Measurements from ENCODE around the gene FNIP1. TPM values are rescaled to one million over a fixed set of nuclear protein-coding genes. Genes with fewer than 3 reads are reported as not detected.
"Not testable (repeated sequence)": the region's sequence is repeated elsewhere in the genome, so short reads cannot be mapped to it uniquely, and the experiment has no call there.

The FNIP1 gene
- polyA plus RNA-seq, 1 of the 3 experiments (the other 2 are of a cell fraction): 2.4 TPM

DNA sequence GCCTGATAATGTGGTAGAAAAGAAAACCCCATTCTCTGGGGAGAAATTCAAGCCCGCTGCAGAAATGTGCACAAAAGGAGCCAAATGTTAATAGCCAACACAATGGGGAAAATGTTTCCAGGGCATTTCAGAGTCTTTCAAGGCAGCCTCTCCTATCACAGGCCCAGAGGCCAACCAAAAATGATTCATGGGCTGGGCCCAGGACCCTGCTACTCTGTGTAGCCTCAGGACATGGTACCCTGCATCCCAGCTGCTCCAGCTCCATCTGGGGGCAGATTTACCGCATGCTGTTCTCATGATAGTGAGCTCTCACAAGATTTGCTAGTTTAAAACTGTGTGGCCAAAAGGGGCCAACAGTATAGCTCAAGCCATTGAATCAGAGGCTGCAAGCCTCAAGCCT, 202.9 kb downstream of the FNIP1 start:
- TF ChIP-seq RFX5 (IDR thresholded peaks at IDR 0.05; ENCODE audit: low read length) (no peak), RXRA (IDR thresholded peaks at IDR 0.05; ENCODE audit: borderline replicate concordance, low read depth) (no peak), NFIC (IDR thresholded peaks at IDR 0.05; ENCODE audit: borderline replicate concordance) (no peak), JUND (IDR thresholded peaks at IDR 0.05) (no peak), TAF1 (IDR thresholded peaks at IDR 0.05; ENCODE audit: borderline replicate concordance, low read depth, low read length) (no peak), SIN3A (IDR thresholded peaks at IDR 0.05; ENCODE audit: borderline replicate concordance, low read depth, low read length) (no peak), ELF1 (IDR thresholded peaks at IDR 0.05) (no peak), GATA2 (CRISPR knock-in tag; IDR thresholded peaks at IDR 0.05) (no peak), CHD2 (IDR thresholded peaks at IDR 0.05; ENCODE audit: low read length, partially characterized antibody) (no peak), RAD21 (IDR thresholded peaks at IDR 0.05; ENCODE audit: low read length) (no peak), FOXJ3 (CRISPR knock-in tag; IDR thresholded peaks at IDR 0.05) (no peak), EP300 (IDR thresholded peaks at IDR 0.05; ENCODE audit: borderline replicate concordance in 1 of 2, low read depth in 1 of 2, low read length in 1 of 2) (no peak), EZH2phosphoT487 (IDR thresholded peaks at IDR 0.05; ENCODE audit: borderline replicate concordance, low read depth) (no peak), POLR2AphosphoS5 (IDR thresholded peaks at IDR 0.05; ENCODE audit: low read depth, low read length) (no peak)
- TF ChIP-seq, protein P1, sequence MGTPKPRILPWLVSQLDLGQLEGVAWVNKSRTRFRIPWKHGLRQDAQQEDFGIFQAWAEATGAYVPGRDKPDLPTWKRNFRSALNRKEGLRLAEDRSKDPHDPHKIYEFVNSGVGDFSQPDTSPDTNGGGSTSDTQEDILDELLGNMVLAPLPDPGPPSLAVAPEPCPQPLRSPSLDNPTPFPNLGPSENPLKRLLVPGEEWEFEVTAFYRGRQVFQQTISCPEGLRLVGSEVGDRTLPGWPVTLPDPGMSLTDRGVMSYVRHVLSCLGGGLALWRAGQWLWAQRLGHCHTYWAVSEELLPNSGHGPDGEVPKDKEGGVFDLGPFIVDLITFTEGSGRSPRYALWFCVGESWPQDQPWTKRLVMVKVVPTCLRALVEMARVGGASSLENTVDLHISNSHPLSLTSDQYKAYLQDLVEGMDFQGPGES (IDR thresholded peaks at IDR 0.05; ENCODE audit: low read depth, low read length): no peak
- TF ChIP-seq, protein P2, sequence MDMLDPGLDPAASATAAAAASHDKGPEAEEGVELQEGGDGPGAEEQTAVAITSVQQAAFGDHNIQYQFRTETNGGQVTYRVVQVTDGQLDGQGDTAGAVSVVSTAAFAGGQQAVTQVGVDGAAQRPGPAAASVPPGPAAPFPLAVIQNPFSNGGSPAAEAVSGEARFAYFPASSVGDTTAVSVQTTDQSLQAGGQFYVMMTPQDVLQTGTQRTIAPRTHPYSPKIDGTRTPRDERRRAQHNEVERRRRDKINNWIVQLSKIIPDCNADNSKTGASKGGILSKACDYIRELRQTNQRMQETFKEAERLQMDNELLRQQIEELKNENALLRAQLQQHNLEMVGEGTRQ (IDR thresholded peaks at IDR 0.05; ENCODE audit: borderline replicate concordance, low read depth, low read length): no peak
- TF ChIP-seq, protein P3, sequence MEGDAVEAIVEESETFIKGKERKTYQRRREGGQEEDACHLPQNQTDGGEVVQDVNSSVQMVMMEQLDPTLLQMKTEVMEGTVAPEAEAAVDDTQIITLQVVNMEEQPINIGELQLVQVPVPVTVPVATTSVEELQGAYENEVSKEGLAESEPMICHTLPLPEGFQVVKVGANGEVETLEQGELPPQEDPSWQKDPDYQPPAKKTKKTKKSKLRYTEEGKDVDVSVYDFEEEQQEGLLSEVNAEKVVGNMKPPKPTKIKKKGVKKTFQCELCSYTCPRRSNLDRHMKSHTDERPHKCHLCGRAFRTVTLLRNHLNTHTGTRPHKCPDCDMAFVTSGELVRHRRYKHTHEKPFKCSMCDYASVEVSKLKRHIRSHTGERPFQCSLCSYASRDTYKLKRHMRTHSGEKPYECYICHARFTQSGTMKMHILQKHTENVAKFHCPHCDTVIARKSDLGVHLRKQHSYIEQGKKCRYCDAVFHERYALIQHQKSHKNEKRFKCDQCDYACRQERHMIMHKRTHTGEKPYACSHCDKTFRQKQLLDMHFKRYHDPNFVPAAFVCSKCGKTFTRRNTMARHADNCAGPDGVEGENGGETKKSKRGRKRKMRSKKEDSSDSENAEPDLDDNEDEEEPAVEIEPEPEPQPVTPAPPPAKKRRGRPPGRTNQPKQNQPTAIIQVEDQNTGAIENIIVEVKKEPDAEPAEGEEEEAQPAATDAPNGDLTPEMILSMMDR (IDR thresholded peaks at IDR 0.05): no peak
- TF ChIP-seq, protein P4, sequence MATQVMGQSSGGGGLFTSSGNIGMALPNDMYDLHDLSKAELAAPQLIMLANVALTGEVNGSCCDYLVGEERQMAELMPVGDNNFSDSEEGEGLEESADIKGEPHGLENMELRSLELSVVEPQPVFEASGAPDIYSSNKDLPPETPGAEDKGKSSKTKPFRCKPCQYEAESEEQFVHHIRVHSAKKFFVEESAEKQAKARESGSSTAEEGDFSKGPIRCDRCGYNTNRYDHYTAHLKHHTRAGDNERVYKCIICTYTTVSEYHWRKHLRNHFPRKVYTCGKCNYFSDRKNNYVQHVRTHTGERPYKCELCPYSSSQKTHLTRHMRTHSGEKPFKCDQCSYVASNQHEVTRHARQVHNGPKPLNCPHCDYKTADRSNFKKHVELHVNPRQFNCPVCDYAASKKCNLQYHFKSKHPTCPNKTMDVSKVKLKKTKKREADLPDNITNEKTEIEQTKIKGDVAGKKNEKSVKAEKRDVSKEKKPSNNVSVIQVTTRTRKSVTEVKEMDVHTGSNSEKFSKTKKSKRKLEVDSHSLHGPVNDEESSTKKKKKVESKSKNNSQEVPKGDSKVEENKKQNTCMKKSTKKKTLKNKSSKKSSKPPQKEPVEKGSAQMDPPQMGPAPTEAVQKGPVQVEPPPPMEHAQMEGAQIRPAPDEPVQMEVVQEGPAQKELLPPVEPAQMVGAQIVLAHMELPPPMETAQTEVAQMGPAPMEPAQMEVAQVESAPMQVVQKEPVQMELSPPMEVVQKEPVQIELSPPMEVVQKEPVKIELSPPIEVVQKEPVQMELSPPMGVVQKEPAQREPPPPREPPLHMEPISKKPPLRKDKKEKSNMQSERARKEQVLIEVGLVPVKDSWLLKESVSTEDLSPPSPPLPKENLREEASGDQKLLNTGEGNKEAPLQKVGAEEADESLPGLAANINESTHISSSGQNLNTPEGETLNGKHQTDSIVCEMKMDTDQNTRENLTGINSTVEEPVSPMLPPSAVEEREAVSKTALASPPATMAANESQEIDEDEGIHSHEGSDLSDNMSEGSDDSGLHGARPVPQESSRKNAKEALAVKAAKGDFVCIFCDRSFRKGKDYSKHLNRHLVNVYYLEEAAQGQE (IDR thresholded peaks at IDR 0.05; ENCODE audit: low read depth, low read length): no peak
- TF ChIP-seq, protein P5, sequence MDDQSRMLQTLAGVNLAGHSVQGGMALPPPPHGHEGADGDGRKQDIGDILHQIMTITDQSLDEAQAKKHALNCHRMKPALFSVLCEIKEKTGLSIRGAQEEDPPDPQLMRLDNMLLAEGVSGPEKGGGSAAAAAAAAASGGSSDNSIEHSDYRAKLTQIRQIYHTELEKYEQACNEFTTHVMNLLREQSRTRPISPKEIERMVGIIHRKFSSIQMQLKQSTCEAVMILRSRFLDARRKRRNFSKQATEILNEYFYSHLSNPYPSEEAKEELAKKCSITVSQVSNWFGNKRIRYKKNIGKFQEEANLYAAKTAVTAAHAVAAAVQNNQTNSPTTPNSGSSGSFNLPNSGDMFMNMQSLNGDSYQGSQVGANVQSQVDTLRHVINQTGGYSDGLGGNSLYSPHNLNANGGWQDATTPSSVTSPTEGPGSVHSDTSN (IDR thresholded peaks at IDR 0.05): no peak
- Histone ChIP-seq H3K9me2 (no peaks in the 10 kb centered on the region), H3K4me2 (no peak overlapping the region), H4K20me1 (ENCODE audit: insufficient read depth) (no peaks in the 10 kb centered on the region), H3K4me1 (ENCODE audit: control insufficient read depth in 1 of 2, insufficient read depth in 2 of 2, low read depth in 1 of 2, low read length in 1 of 2) (peaks cover 0 to 3% of the 10 kb centered on the region in 2 experiments; a peak in 1 of 4 replicates), H3K4me3 (ENCODE audit: low read depth in 2 of 2, low read length in 1 of 2) (no peak overlapping the region), H3K9me3 (0 out of 2 replicates have a peak, but pooled peaks cover 5% of the 10 kb centered on the region), H3F3A (replicated peaks; ENCODE audit: insufficient read depth) (no peaks in the 10 kb centered on the region), H2AFZ (ENCODE audit: low read depth) (no peak overlapping the region), H3K79me2 (ENCODE audit: insufficient read depth) (peaks cover 31% of the 10 kb centered on the region), H3K27me3 (ENCODE audit: insufficient read depth) (no peaks in the 10 kb centered on the region), H3K27ac (ENCODE audit: low read depth in 2 of 2, low read length in 1 of 2) (no peak overlapping the region), H3K9ac (no peak overlapping the region), H3K36me3 (replicated peaks in 1 of 2; ENCODE audit: control insufficient read depth in 1 of 2, insufficient read depth in 2 of 2, low read length in 1 of 2) (peaks cover 3 to 16% of the 10 kb centered on the region in 2 experiments)
- CTCF ChIA-PET: interaction anchor here (0.6 kb wide), 1 partner anchor 1472 kb away, joined by 3 read pairs; no protein-coding TSS in a partner anchor
- POLR2A ChIA-PET: no interaction called here
- 97% methylated on average over 2 of the region's 2 CpGs for WGBS (ENCODE audit: low lambda C conversion rate)
- DNase-seq: no peak

GRCh38 chr5:131593436-131593835, 203.4 kb downstream of the FNIP1 start:
- H3K9ac ChIP-seq; H3K4me3 ChIP-seq (ENCODE audit: low read depth in 2 of 2, low read length in 1 of 2); H3K27ac ChIP-seq (ENCODE audit: low read depth in 2 of 2, low read length in 1 of 2); DNase-seq; POLR2A ChIA-PET; H3K27me3 ChIP-seq (ENCODE audit: insufficient read depth); H3K4me2 ChIP-seq; H2AFZ ChIP-seq (ENCODE audit: low read depth); H3K4me1 ChIP-seq (ENCODE audit: control insufficient read depth in 1 of 2, insufficient read depth in 2 of 2, low read depth in 1 of 2, low read length in 1 of 2); H3K9me2 ChIP-seq; H4K20me1 ChIP-seq (ENCODE audit: insufficient read depth); CTCF ChIA-PET; H3K9me3 ChIP-seq; H3F3A ChIP-seq (replicated peaks; ENCODE audit: insufficient read depth): not testable (repeated sequence)
- 95% methylated on average over 2 of the region's 2 CpGs for WGBS (ENCODE audit: low lambda C conversion rate)
- H3K79me2 ChIP-seq (ENCODE audit: insufficient read depth): peaks cover 29% of the 10 kb centered on the region
- H3K36me3 ChIP-seq (replicated peaks in 1 of 2; ENCODE audit: control insufficient read depth in 1 of 2, insufficient read depth in 2 of 2, low read length in 1 of 2): peaks cover 3 to 16% of the 10 kb centered on the region in 2 experiments
